Measurements from ENCODE around the gene ZNF506.
"Not testable (repeated sequence)": the region's sequence is repeated elsewhere in the genome, so short reads cannot be mapped to it uniquely, and the experiment has no call there.

ZNF506 gene

DNA sequence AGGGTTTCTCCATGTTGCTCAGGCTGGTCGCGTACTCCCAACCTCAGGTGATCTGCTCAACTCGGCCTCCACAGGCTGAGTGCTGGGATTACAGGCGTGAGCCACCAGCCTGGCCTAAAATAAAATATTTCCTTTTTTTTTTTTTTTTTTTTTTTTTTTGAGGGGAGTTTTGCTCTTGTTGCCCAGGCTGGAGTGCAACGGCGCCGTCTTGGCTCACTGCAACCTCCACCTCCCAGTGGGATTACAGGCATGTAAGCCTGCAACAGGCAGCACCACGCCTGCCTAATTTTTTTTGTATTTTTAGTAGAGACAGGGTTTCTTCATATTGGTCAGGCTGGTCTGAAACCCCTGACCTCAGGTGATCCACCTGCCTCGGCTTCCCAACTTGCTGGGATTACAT is 4.9 kb downstream of the ZNF506 start:
- Mint-ChIP-seq H3K4me1 (peaks cover 85% of the 10 kb centered on the region), H3K27ac (peak overlapping the region; percentile 99 to 100), H3K9me3 (peaks cover 18 to 25% of the 10 kb centered on the region in 2 donors), H3K4me3 (peak overlapping the region; percentile 72 to 98), H3K27me3 (no peaks in the 10 kb centered on the region)
- ATAC-seq (no peak), DNase-seq (peak in 1 of 2 donors; percentile 34)

- H3K27me3 Mint-ChIP-seq, DNase-seq, ATAC-seq, H3K27ac Mint-ChIP-seq: not testable (repeated sequence)
- H3K9me3 Mint-ChIP-seq, result peaks cover 16 to 17% of the 10 kb centered on the region in 2 donors
- peak overlapping the region in 1 of 2 donors; percentile 45 for H3K4me3 Mint-ChIP-seq
- H3K4me1 Mint-ChIP-seq, result peaks cover 61% of the 10 kb centered on the region
Observed at GRCh38 chr19:19811999-19812398, 9.6 kb downstream of the ZNF506 start.

GRCh38 chr19:19805480-19805879 is 16.1 kb downstream of the ZNF506 start:
- DNase-seq, result no peak
- ATAC-seq, result no peak
- H3K27ac Mint-ChIP-seq, result no peak overlapping the region
- H3K9me3 Mint-ChIP-seq, result peaks cover 9 to 22% of the 10 kb centered on the region in 2 donors
- H3K4me3 Mint-ChIP-seq, result peak overlapping the region in 1 of 2 donors; percentile 26
- H3K4me1 Mint-ChIP-seq, result peaks cover 38% of the 10 kb centered on the region
- no peaks in the 10 kb centered on the region for H3K27me3 Mint-ChIP-seq

GRCh38 chr19:19788015-19788414 is 33.5 kb downstream of the ZNF506 start:
- peak; percentile 52 for ATAC-seq
- Mint-ChIP-seq H3K4me3 (no peak overlapping the region), H3K4me1 (peaks cover 36% of the 10 kb centered on the region), H3K27me3 (no peaks in the 10 kb centered on the region), H3K27ac (no peak overlapping the region), H3K9me3 (peaks cover 16 to 27% of the 10 kb centered on the region in 2 donors)
- no peak for DNase-seq

- H3K27me3 Mint-ChIP-seq, ATAC-seq, DNase-seq, H3K4me3 Mint-ChIP-seq, H3K27ac Mint-ChIP-seq: not testable (repeated sequence)
- Mint-ChIP-seq H3K4me1 (peaks cover 49% of the 10 kb centered on the region), H3K9me3 (peaks cover 16 to 27% of the 10 kb centered on the region in 2 donors)
Observed at GRCh38 chr19:19785476-19785875, 36.1 kb downstream of the ZNF506 start.

- DNase-seq (peak in 1 of 2 donors; percentile 55), ATAC-seq (peak; percentile 82)
- Mint-ChIP-seq H3K4me3 (peak overlapping the region; percentile 3 to 33), H3K4me1 (peaks cover 73% of the 10 kb centered on the region), H3K27ac (no peak overlapping the region), H3K27me3 (no peaks in the 10 kb centered on the region), H3K9me3 (peaks cover 24 to 37% of the 10 kb centered on the region in 2 donors)
Observed at GRCh38 chr19:19782783-19783182, 38.8 kb downstream of the ZNF506 start.

DNA sequence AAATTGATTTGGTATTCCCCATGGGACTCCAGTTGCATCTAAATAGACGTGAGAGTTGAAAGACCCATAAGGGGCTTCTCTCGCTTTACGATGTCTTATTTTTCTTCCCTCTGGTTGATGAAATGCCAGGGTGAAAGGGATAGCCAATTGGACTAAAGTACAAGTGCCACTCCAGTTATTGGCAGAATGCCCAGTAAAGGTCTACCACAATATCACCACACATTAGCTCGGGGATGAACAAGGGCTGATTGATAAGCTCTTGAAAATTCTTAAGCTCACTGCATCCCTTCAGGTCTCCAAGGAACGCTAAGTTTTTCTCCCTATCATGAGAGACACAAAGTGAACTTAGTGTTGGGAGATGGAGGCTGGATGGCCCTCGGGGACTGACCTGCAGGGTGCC is 39.8 kb downstream of the ZNF506 start:
- Mint-ChIP-seq H3K4me1 (peaks cover 77% of the 10 kb centered on the region), H3K4me3 (peak overlapping the region in 1 of 2 donors; percentile 25), H3K9me3 (peaks cover 24 to 38% of the 10 kb centered on the region in 2 donors)
- not testable (repeated sequence) for DNase-seq, ATAC-seq, H3K27ac Mint-ChIP-seq, H3K27me3 Mint-ChIP-seq

- Mint-ChIP-seq H3K4me3 (peak overlapping the region; percentile 92 to 93), H3K4me1 (peaks cover 71% of the 10 kb centered on the region), H3K9me3 (peaks cover 12 to 15% of the 10 kb centered on the region in 2 donors), H3K27me3 (no peaks in the 10 kb centered on the region), H3K27ac (peak overlapping the region; percentile 75 to 87)
- no peak for ATAC-seq
- DNase-seq, result no peak
Observed at GRCh38 chr19:19778666-19779065, 42.9 kb downstream of the ZNF506 start.

GRCh38 chr19:19777692-19778091 is 43.9 kb downstream of the ZNF506 start:
- peak overlapping the region; percentile 92 to 93 for H3K4me3 Mint-ChIP-seq
- peaks cover 63% of the 10 kb centered on the region for H3K4me1 Mint-ChIP-seq
- no peak for DNase-seq
- no peaks in the 10 kb centered on the region for H3K27me3 Mint-ChIP-seq
- no peak for ATAC-seq
- H3K27ac Mint-ChIP-seq, result no peak overlapping the region
- peaks cover 11 to 13% of the 10 kb centered on the region in 2 donors for H3K9me3 Mint-ChIP-seq

GRCh38 chr19:19776206-19777008 is 45.1 kb downstream of the ZNF506 start:
- Mint-ChIP-seq H3K27me3 (no peaks in the 10 kb centered on the region), H3K9me3 (peaks cover 11 to 13% of the 10 kb centered on the region in 2 donors), H3K4me1 (peaks cover 60% of the 10 kb centered on the region), H3K27ac (peak overlapping the region; percentile 83 to 85), H3K4me3 (peak overlapping the region; percentile 92 to 93)
- ATAC-seq (peak; percentile 100), DNase-seq (peak; percentile 92 to 93)

GRCh38 chr19:19775891-19776205 is 45.7 kb downstream of the ZNF506 start:
- H3K9me3 Mint-ChIP-seq, result peaks cover 11 to 13% of the 10 kb centered on the region in 2 donors
- peak overlapping the region; percentile 83 to 85 for H3K27ac Mint-ChIP-seq
- no peaks in the 10 kb centered on the region for H3K27me3 Mint-ChIP-seq
- H3K4me1 Mint-ChIP-seq, result peaks cover 64% of the 10 kb centered on the region
- ATAC-seq (peak; percentile 46), DNase-seq (no peak)
- H3K4me3 Mint-ChIP-seq, result peak overlapping the region; percentile 92 to 93

DNA sequence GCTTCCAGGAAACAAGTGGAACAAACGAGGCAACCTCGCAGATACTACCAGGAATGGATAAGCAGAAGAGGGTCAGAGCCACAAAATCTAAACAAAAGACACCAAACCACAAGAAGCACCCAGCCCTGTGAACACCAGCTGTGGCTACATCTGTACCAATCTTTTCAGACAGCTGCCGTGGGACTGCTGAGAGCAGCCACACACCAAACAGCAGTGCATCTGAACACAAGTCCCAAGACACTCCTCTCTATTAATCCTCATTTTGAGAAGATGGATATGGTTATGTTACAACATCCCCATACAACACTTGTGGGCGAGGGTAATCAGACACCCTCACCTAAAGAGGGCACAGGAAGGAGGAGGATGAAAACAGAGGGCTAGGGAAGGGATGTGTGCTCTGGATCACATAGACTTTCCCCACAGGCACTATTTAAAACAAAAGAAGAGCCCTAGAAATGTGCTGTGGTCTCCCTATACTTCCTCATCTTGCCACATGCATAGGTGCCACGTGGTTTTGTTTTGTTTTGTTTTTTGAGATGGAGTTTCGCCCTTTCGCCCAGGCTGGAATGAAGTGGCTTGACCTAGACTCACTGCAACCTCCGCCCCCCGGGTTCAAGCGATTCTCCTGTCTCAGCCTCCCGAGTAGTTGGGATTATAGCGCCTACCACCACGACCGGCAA is 47.1 kb downstream of the ZNF506 start:
- peaks cover 57% of the 10 kb centered on the region for H3K4me1 Mint-ChIP-seq
- DNase-seq (no peak), ATAC-seq (no peak)
- peak overlapping the region; percentile 19 to 21 for H3K4me3 Mint-ChIP-seq
- H3K27me3 Mint-ChIP-seq, result no peaks in the 10 kb centered on the region
- peaks cover 11 to 12% of the 10 kb centered on the region in 2 donors for H3K9me3 Mint-ChIP-seq
- H3K27ac Mint-ChIP-seq, result peak overlapping the region in 1 of 2 donors; percentile 63

- not testable (repeated sequence) for ATAC-seq
Observed at GRCh38 chr19:19771963-19772362, 49.6 kb downstream of the ZNF506 start.

DNA sequence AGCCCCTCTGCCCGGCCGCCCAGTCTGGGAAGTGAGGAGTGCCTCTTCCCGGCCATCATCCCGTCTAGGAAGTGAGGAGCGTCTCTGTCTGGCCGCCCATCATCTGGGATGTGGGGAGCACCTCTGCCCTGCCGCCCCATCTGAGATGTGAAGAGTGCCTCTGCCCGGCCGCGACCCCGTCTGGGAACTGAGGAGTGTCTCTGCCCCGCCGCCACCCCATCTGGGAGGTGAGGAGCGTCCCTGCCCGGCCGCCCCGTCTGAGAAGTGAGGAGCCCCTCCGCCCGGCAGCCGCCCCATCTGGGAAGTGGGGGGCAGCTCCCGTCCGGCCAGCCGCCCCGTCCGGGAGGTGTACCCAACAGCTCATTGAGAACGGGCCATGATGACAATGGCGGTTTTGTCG is 51.6 kb downstream of the ZNF506 start:
- H3K4me3 Mint-ChIP-seq, H3K27me3 Mint-ChIP-seq, DNase-seq, H3K27ac Mint-ChIP-seq, ATAC-seq, H3K9me3 Mint-ChIP-seq: not testable (repeated sequence)
- H3K4me1 Mint-ChIP-seq, result peaks cover 22% of the 10 kb centered on the region

More at GRCh38 chr19:19771963-19772362, 49.6 kb downstream of the ZNF506 start:
- not testable (repeated sequence) for H3K27ac Mint-ChIP-seq, H3K4me3 Mint-ChIP-seq, H3K27me3 Mint-ChIP-seq, H3K9me3 Mint-ChIP-seq, DNase-seq
- H3K4me1 Mint-ChIP-seq, result peaks cover 32% of the 10 kb centered on the region

- Mint-ChIP-seq H3K4me3 (no peak overlapping the region), H3K9me3 (no peaks in the 10 kb centered on the region), H3K27me3 (no peaks in the 10 kb centered on the region), H3K4me1 (no peaks in the 10 kb centered on the region), H3K27ac (no peak overlapping the region)
- ATAC-seq (no peak), DNase-seq (no peak)
Observed at GRCh38 chr19:19758164-19758563, 63.4 kb downstream of the ZNF506 start.
